GM12878 (cell line): ENCODE data around the gene DPYSL3. TPM values are rescaled to one million over a fixed set of nuclear protein-coding genes. Genes with fewer than 3 reads are reported as not detected.

Experiments used
- ATAC-seq: fragments of 200-7000 bp; cut with Tn5 transposase; 3 replicates; pipeline ENCODE4 v1.9.1; 2020; ENCODE audit warnings: mild to moderate bottlenecking, moderate library complexity
- Bru-seq: library from RNA; stranded (reverse); fragments of 400-500 nt; gene quantifications from one replicate; lab custom pipeline; 2021; lab: Mats Ljungman, UMichigan
- BruChase-seq, 2 experiments: library from RNA; stranded (reverse); fragments of 400-500 nt; gene quantifications; one replicate each; lab custom pipeline; 2021; lab: Mats Ljungman, UMichigan
- BruUV-seq: library from RNA; stranded (reverse); fragments of 400-500 nt; replicated peaks from 2 replicates; lab custom pipeline; 2021; lab: Mats Ljungman, UMichigan
- CTCF ChIA-PET: fragments of 300-600 bp; sonication (Branson Sonifier 250); formaldehyde crosslinking; extraction: SDS; loops from one replicate; lab custom pipeline; 2021; ENCODE audit warnings: inconsistent platforms; lab: Yijun Ruan, JAX
- POLR2A ChIA-PET: fragments of 350-600 bp; formaldehyde crosslinking; extraction: SDS; loops from one replicate; lab custom pipeline; 2021; ENCODE audit warnings: inconsistent platforms; lab: Charles Lee
- RAD21 ChIA-PET: fragments of 300-600 bp; sonication (Branson Sonifier 250); formaldehyde crosslinking; loops from one replicate; lab custom pipeline; 2023; ENCODE audit warnings: antibody characterized with exemption; ENCODE audit not compliant: unreplicated experiment; lab: Charles Lee
- SMC1A ChIA-PET: fragments of 300-600 bp; sonication (Branson Sonifier 250); formaldehyde crosslinking; loops from one replicate; lab custom pipeline; 2023; ENCODE audit not compliant: unreplicated experiment, uncharacterized antibody; lab: Charles Lee
- DNase-seq: peaks from one replicate; pipeline ENCODE4 v3.0.0-alpha.2; 2011; ENCODE audit warnings: low read depth, low spot score
- FAIRE-seq: peaks from 3 replicates; lab custom pipeline; 2011; peaks lifted over from hg19 to GRCh38; lab: Jason Lieb, UNC
- H2AFZ ChIP-seq: 2 replicates; pipeline ENCODE4 v1.6.0; 2011; ENCODE audit warnings: low read depth, low read length, control low read depth; ENCODE audit not compliant: control insufficient read depth
- H3K27ac ChIP-seq: 2 replicates; pipeline ENCODE4 v1.5.1; 2011; ENCODE audit warnings: control low read depth; ENCODE audit not compliant: control insufficient read depth, insufficient read depth
- H3K27me3 ChIP-seq, 2 experiments: replicated peaks in 1 of 2; 2 replicates each; pipeline versions ENCODE4 v1.6.0 to v1.6.1; 2011; ENCODE audit warnings: low read length in 1 of 2; ENCODE audit not compliant: control insufficient read depth in 2 of 2, insufficient read depth in 2 of 2
- H3K36me3 ChIP-seq, 2 experiments: 2 replicates each; pipeline ENCODE4 v1.5.1; 2011; ENCODE audit warnings: low read length in 1 of 2; ENCODE audit not compliant: control insufficient read depth in 2 of 2, insufficient read depth in 2 of 2
- H3K4me1 ChIP-seq: 2 replicates; pipeline ENCODE4 v1.6.1; 2011; ENCODE audit warnings: mild to moderate bottlenecking, low read length, moderate library complexity, mixed read lengths; ENCODE audit not compliant: control insufficient read depth, insufficient read depth
- H3K4me2 ChIP-seq: 2 replicates; pipeline ENCODE4 v1.6.0; 2011; ENCODE audit warnings: control low read depth; ENCODE audit not compliant: control insufficient read depth, insufficient read depth
- H3K4me3 ChIP-seq: fragments of 200-600 bp; sonication (generic); 2 replicates; pipeline ENCODE4 v1.5.1; 2016
- H3K79me2 ChIP-seq: 2 replicates; pipeline ENCODE4 v1.6.0; 2011; ENCODE audit warnings: low read length; ENCODE audit not compliant: control insufficient read depth, insufficient read depth
- H3K9ac ChIP-seq: 2 replicates; pipeline ENCODE4 v1.8.0; 2011; ENCODE audit warnings: low read length, control low read depth, mixed read lengths; ENCODE audit not compliant: control insufficient read depth, insufficient read depth
- H3K9me3 ChIP-seq: replicated peaks from 3 replicates; pipeline ENCODE4 v1.5.1; 2011; ENCODE audit warnings: mild to moderate bottlenecking, low read length; ENCODE audit not compliant: control insufficient read depth, insufficient read depth
- H4K20me1 ChIP-seq: 2 replicates; pipeline ENCODE4 v1.6.0; 2011; ENCODE audit not compliant: control insufficient read depth, insufficient read depth
- E4F1 ChIP-seq: fragments of 450-650 bp; IDR thresholded peaks from 2 replicates; pipeline ENCODE4 v1.6.1; 2018; ENCODE audit warnings: borderline replicate concordance, mild to moderate bottlenecking; ENCODE audit not compliant: partially characterized antibody
- GATAD2B ChIP-seq: fragments of 450-650 bp; conservative IDR thresholded peaks from 2 replicates; pipeline ENCODE4 v1.6.1; 2017; ENCODE audit warnings: low read depth, mild to moderate bottlenecking, moderate library complexity
- MEF2B ChIP-seq: fragments of 450-650 bp; IDR thresholded peaks from 2 replicates; pipeline ENCODE4 v1.6.1; 2018; ENCODE audit warnings: mild to moderate bottlenecking, moderate library complexity; ENCODE audit not compliant: partially characterized antibody, poor library complexity, severe bottlenecking
- NFXL1 ChIP-seq: fragments of 450-650 bp; IDR thresholded peaks from 2 replicates; pipeline ENCODE4 v1.6.1; 2017; ENCODE audit warnings: antibody characterized with exemption, mild to moderate bottlenecking, borderline replicate concordance
- PAX5 ChIP-seq: IDR thresholded peaks from 2 replicates; pipeline ENCODE4 v1.6.1; 2011; ENCODE audit warnings: low read depth, low read length, borderline replicate concordance
- PML ChIP-seq: IDR thresholded peaks from 2 replicates; pipeline ENCODE4 v1.6.1; 2012; ENCODE audit warnings: low read length, inconsistent platforms
- YY1 ChIP-seq: IDR thresholded peaks from 2 replicates; pipeline ENCODE4 v1.6.1; 2011; ENCODE audit warnings: low read depth, mild to moderate bottlenecking, low read length
- ZNF384 ChIP-seq: IDR thresholded peaks from 2 replicates; pipeline ENCODE4 v1.6.1; 2012; ENCODE audit warnings: low read depth, mild to moderate bottlenecking, low read length, improper control_type of control experiment, borderline replicate concordance
- ZZZ3 ChIP-seq: IDR thresholded peaks from 2 replicates; pipeline ENCODE4 v1.6.1; 2011; ENCODE audit warnings: low read depth; ENCODE audit not compliant: control insufficient read depth, insufficient read length
- WGBS: methylation state at CpG from one replicate; pipeline ENCODE4 v1.1.6; 2016; ENCODE audit warnings: low lambda C conversion rate; ENCODE audit not compliant: insufficient replicate concordance, insufficient coverage; ENCODE audit errors: missing lambda C conversion rate; 5-methylcytosine and 5-hydroxymethylcytosine counted together
- in situ Hi-C: fragments of 300-500 bp; cut with MboI; formaldehyde crosslinking; loops from 9 replicates; pipeline ENCODE4 v1.14.3; 2018; ENCODE audit warnings: mixed read lengths
- intact Hi-C: fragments of 100-400 bp; cut with micrococcal nuclease; formaldehyde crosslinking; loops from one replicate; pipeline ENCODE4 v1.14.2; 2022; ENCODE audit not compliant: unreplicated experiment
- long read RNA-seq, 2 experiments: library from polyadenylated mRNA; unstranded; transcript quantifications; one replicate each; pipeline ENCODE4 v2.0.0, GENCODE V29; 2019 to 2020
- polyA minus RNA-seq, 3 experiments: library from RNA; depleted of rRNA, polyadenylated mRNA; stranded (reverse); fragments of >200 nt; gene quantifications; 2 replicates each; pipeline ENCODE4 v1.2.3, GENCODE V29; 2011
- polyA plus RNA-seq, 11 experiments: library from polyadenylated mRNA; depleted of rRNA in 4 of 11; unstranded in 6 of 11; stranded (reverse) in 5 of 11; fragments of >200 nt; fragmentation: Nextera tagmentation in 4 of 11; fragmentation: Illumina TruSeq in 1 of 11; extraction: Ambion mirVana in 4 of 11; extraction: Trizol in 1 of 11; gene quantifications; 1 replicate in 1 of 11; 2 replicates in 10 of 11; pipeline versions ENCODE4 v1.2.1 to v1.2.3, GENCODE V29; 2011 to 2016; ENCODE audit warnings: inconsistent platforms in 2 of 11, missing spikeins in 2 of 11, low read depth in 1 of 11
- total RNA-seq, 4 experiments: library from RNA; depleted of rRNA in 3 of 4; stranded (reverse); fragments of >200 nt in 3 of 4; fragmentation: Illumina TruSeq in 1 of 4; extraction: Trizol in 1 of 4; gene quantifications; 2 replicates each; pipeline versions ENCODE4 v1.2.1 to v1.2.3, GENCODE V29; 2013 to 2021
- TF ChIP-seq, protein P1 (sequence below): fragments of 450-650 bp; IDR thresholded peaks from 2 replicates; pipeline ENCODE4 v1.6.1; 2018; ENCODE audit warnings: mild to moderate bottlenecking, low read depth, moderate library complexity; ENCODE audit not compliant: partially characterized antibody

Gene DPYSL3
- 4.7 and 4.8 TPM in 2 replicates for total RNA-seq (2013; cell fraction: nucleolus; rRNA removed)
- 0.45 and 0.54 TPM in 2 replicates for total RNA-seq (2014; rRNA removed)
- 0.18 and 0.37 TPM in 2 replicates for total RNA-seq (2014; rRNA removed; fragmentation: Illumina TruSeq; extraction: Trizol)
- total RNA-seq (2021), result 0.77 and 1.4 TPM in 2 replicates
- polyA plus RNA-seq (2011; ENCODE audit: low read depth), result not detected
- 1.4 and 1.5 TPM in 2 replicates for polyA plus RNA-seq (2011; rRNA removed)
- polyA plus RNA-seq (2011; cell fraction: cytosol; rRNA removed), result 1.7 and 2.2 TPM in 2 replicates
- polyA plus RNA-seq (2011; cell fraction: nucleus; rRNA removed), result 2.0 and 2.6 TPM in 2 replicates
- 0.07 and 0.13 TPM in 2 replicates for polyA plus RNA-seq (2012)
- 0.59 and 0.74 TPM in 2 replicates for polyA plus RNA-seq (2014; fragmentation: Illumina TruSeq; extraction: Trizol)
- under 1 TPM in 1 of 2 experiments, not detected in 1; 0.16 TPM for polyA plus RNA-seq (2014; fragmentation: Nextera tagmentation; extraction: Ambion mirVana)
- 1.1 and 1.5 TPM in 2 replicates for polyA plus RNA-seq (2014; rRNA removed)
- polyA plus RNA-seq (2016; fragmentation: Nextera tagmentation; extraction: Ambion mirVana), result under 1 TPM; 0.08 to 0.11 TPM
- 1.8 and 2.0 TPM in 2 replicates for polyA minus RNA-seq (2011; rRNA and poly(A)+ RNA removed)
- 0.42 and 1.1 TPM in 2 replicates for polyA minus RNA-seq (2011; cell fraction: cytosol; rRNA and poly(A)+ RNA removed)
- polyA minus RNA-seq (2011; cell fraction: nucleus; rRNA and poly(A)+ RNA removed), result 0.97 and 1.7 TPM in 2 replicates
- Bru-seq, nascent RNA, result percentile 28 among the genes with signal in this experiment
- BruChase-seq, experiment 1, labeled RNA remaining after a 6-hour chase, result percentile 22 among the genes with signal in this experiment
- percentile 21 among the genes with signal in this experiment for BruChase-seq, experiment 2, labeled RNA remaining after a 2-hour chase
- long read RNA-seq, experiment 1, full-length matches to known transcripts, result 1 of 1 reads
- long read RNA-seq, experiment 1, partial matches to known transcripts, result 0 of 1 reads
- long read RNA-seq, experiment 1, other reads (novel, unspliced or antisense), result 0 of 1 reads
- long read RNA-seq, experiment 2, full-length matches to known transcripts, result 3 of 5 reads
- long read RNA-seq, experiment 2, partial matches to known transcripts, result 0 of 5 reads
- long read RNA-seq, experiment 2, other reads (novel, unspliced or antisense), result 2 of 5 reads

- DNase-seq, result no peak
- intact Hi-C loops, result no loop called here
- no peaks in the 10 kb centered on the region for H3K79me2 ChIP-seq
- SMC1A ChIA-PET, result no interaction called here
- H3K9me3 ChIP-seq, result no peaks in the 10 kb centered on the region
- POLR2A ChIA-PET, result no interaction called here
- no TSS peak for BruUV-seq
- peak; percentile 80 for ATAC-seq
- no peak within 1 kb of the TSS for H3K4me2 ChIP-seq
- no peak within 1 kb of the TSS for H3K27ac ChIP-seq
- no peak within 1 kb of the TSS for H3K9ac ChIP-seq
- 57% methylated on average over 63 of the region's 66 CpGs for WGBS
- H3K4me3 ChIP-seq, result no peak within 1 kb of the TSS
- no peaks in the 10 kb centered on the region for H3K4me1 ChIP-seq
- CTCF ChIA-PET, result interaction anchor here (0.6 kb wide), 1 partner anchor 635 kb away, joined by 3 read pairs; no protein-coding TSS in a partner anchor
- no peak for TF ChIP-seq ZNF384
- TF ChIP-seq, protein P1, sequence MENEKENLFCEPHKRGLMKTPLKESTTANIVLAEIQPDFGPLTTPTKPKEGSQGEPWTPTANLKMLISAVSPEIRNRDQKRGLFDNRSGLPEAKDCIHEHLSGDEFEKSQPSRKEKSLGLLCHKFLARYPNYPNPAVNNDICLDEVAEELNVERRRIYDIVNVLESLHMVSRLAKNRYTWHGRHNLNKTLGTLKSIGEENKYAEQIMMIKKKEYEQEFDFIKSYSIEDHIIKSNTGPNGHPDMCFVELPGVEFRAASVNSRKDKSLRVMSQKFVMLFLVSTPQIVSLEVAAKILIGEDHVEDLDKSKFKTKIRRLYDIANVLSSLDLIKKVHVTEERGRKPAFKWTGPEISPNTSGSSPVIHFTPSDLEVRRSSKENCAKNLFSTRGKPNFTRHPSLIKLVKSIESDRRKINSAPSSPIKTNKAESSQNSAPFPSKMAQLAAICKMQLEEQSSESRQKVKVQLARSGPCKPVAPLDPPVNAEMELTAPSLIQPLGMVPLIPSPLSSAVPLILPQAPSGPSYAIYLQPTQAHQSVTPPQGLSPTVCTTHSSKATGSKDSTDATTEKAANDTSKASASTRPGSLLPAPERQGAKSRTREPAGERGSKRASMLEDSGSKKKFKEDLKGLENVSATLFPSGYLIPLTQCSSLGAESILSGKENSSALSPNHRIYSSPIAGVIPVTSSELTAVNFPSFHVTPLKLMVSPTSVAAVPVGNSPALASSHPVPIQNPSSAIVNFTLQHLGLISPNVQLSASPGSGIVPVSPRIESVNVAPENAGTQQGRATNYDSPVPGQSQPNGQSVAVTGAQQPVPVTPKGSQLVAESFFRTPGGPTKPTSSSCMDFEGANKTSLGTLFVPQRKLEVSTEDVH, result no peak
- TF ChIP-seq ZZZ3, result no peak
- no peak for TF ChIP-seq MEF2B
- TF ChIP-seq NFXL1, result no peak
- TF ChIP-seq GATAD2B, result no peak
- TF ChIP-seq PAX5, result no peak
- TF ChIP-seq E4F1, result no peak
- TF ChIP-seq PML, result no peak
- no peak for TF ChIP-seq YY1
- in situ Hi-C loops, result no loop called here
- no peaks in the 10 kb centered on the region for H3K36me3 ChIP-seq
- RAD21 ChIA-PET, result no interaction called here
- peaks cover 0 to 4% of the 10 kb centered on the region in 2 experiments; a peak in 2 of 4 replicates for H3K27me3 ChIP-seq
- no peak for FAIRE-seq
- H2AFZ ChIP-seq, result no peak within 1 kb of the TSS
- no peaks in the 10 kb centered on the region for H4K20me1 ChIP-seq
These were observed at the start of gene DPYSL3 for GRCh38 chr5:147509710-147510651. Gene DPYSL3, minus strand, starts transcription at chr5:147510068. Its CDS starts 210 bp downstream, at chr5:147509858.
